Skeletal muscle tissue (tissue), 4 donors: ENCODE measurements around the gene USP34. TPM values are rescaled to one million over a fixed set of nuclear protein-coding genes. Genes with fewer than 3 reads are reported as not detected.
"Not testable (repeated sequence)": the region's sequence is repeated elsewhere in the genome, so short reads cannot be mapped to it uniquely, and the experiment has no call there.

Experiments
- H3K27ac ChIP-seq: one replicate; pipeline ENCODE4 v1.7.0; 2013; ENCODE audit warnings: mild to moderate bottlenecking, low read depth, low read length, inconsistent platforms
- H3K27me3 ChIP-seq, 3 donors: one replicate each; pipeline ENCODE4 v1.7.0; 2013; ENCODE audit warnings: low read length in 3 of 3; ENCODE audit not compliant: control insufficient read depth in 3 of 3, insufficient read depth in 3 of 3
- H3K36me3 ChIP-seq, 3 donors: one replicate each; pipeline ENCODE4 v1.7.0; 2013; ENCODE audit warnings: low read length in 3 of 3; ENCODE audit not compliant: control insufficient read depth in 3 of 3, insufficient read depth in 3 of 3
- H3K4me1 ChIP-seq, 3 donors: one replicate each; pipeline ENCODE4 v1.7.0; 2013; ENCODE audit warnings: low read length in 3 of 3, mild to moderate bottlenecking in 3 of 3; ENCODE audit not compliant: control insufficient read depth in 3 of 3, insufficient read depth in 3 of 3
- H3K4me3 ChIP-seq, 3 donors: one replicate each; pipeline ENCODE4 v1.7.0; 2013; ENCODE audit warnings: low read length in 3 of 3
- H3K9ac ChIP-seq, 3 donors: one replicate each; pipeline ENCODE4 v1.7.0; 2013; ENCODE audit warnings: low read length in 3 of 3, mild to moderate bottlenecking in 3 of 3, moderate library complexity in 2 of 3, low read depth in 1 of 3
- H3K9me3 ChIP-seq, 3 donors: one replicate each; pipeline ENCODE4 v1.7.0; 2013; ENCODE audit warnings: low read length in 3 of 3; ENCODE audit not compliant: control insufficient read depth in 3 of 3
- total RNA-seq: library from RNA; depleted of rRNA; stranded (reverse); fragments of >200 nt; gene quantifications from one replicate; pipeline ENCODE4 v1.2.3, GENCODE V29; 2014
- donor health status: Osteomylitis.

Gene USP34
- total RNA-seq, 1 donor from 2014 or later, result 108 TPM

DNA sequence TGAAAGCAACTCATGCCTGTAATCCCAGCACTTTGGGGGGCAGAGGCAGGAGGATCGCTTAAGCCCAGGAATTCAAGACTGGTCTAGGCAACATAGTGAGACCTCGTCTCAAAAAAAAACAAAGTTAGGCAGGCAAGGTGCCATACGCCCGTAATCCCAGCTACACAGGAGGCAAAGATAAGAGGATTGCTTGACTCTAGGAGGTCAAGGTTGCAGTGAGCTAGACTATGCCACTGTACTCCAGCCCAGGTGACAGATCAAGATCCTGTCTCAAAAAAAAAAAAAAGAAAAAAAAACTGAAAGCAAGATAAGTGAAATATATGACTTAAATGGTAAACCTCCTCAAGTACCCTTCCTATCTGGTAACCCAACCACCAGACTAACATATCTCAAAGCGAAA, 59.8 kb downstream of the USP34 start:
- Histone ChIP-seq H3K36me3 (no peaks in the 10 kb centered on the region), H3K9ac (no peak overlapping the region), H3K27ac (no peak overlapping the region), H3K4me3 (no peak overlapping the region), H3K27me3 (no peaks in the 10 kb centered on the region), H3K4me1 (peaks cover 0 to 10% (median 8%) of the 10 kb centered on the region in 3 donors), H3K9me3 (no peaks in the 10 kb centered on the region)

DNA sequence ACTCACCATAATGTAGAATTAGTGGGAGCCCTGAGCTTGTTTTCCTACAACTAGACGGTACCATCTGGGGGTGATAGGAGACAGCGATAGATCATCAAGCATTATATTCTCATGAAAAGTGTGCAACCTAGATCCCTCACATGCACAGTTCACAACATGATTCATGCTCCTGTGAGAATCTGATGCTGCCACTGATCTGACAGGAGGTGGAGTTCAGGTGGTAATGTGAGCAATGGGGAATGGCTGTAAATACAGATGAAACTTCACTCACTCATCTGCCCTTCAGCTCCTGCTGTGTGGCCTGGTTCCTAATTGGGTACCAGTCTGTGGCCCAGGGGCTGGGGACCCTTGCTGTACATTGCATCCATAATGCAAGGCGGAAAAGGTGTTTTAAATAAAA, 60.7 kb downstream of the USP34 start:
- Histone ChIP-seq H3K27ac (no peak overlapping the region), H3K36me3 (peaks cover 0 to 6% (median 3%) of the 10 kb centered on the region in 3 donors)

DNA sequence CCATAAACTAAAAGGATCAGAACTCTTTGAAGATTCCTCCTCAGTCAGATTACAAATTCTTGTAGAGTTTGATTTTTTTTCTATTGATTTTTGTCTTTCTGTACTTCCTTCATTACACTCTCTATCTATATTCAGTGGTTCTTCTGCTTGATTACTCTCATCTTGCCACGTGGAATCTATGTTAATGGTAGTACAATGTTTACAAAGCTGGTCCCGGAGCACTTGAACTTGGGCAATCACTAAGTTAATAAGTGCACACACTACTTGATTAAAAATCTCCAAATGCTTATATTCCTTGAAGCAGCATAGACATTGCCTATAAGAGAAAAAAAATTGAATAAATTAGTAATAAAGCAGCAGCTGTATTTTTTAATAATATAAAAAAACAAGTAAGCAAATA, 65.1 kb downstream of the USP34 start:
- H3K36me3 ChIP-seq, result peaks cover 4 to 6% (median 5%) of the 10 kb centered on the region in 3 donors
- no peak overlapping the region for H3K4me3 ChIP-seq
- H3K9ac ChIP-seq, result no peak overlapping the region
- peaks cover 0 to 3% (median 2%) of the 10 kb centered on the region in 3 donors for H3K4me1 ChIP-seq
- no peaks in the 10 kb centered on the region for H3K27me3 ChIP-seq
- H3K27ac ChIP-seq, result no peak overlapping the region
- no peaks in the 10 kb centered on the region for H3K9me3 ChIP-seq

More for the DNA sequence above, 60.7 kb downstream of the USP34 start:
- H3K4me1 ChIP-seq, result peaks cover 0 to 8% (median 6%) of the 10 kb centered on the region in 3 donors
- H3K4me3 ChIP-seq, result no peak overlapping the region
- H3K9ac ChIP-seq, result no peak overlapping the region
- H3K27me3 ChIP-seq, result no peaks in the 10 kb centered on the region
- H3K9me3 ChIP-seq, result no peaks in the 10 kb centered on the region

DNA sequence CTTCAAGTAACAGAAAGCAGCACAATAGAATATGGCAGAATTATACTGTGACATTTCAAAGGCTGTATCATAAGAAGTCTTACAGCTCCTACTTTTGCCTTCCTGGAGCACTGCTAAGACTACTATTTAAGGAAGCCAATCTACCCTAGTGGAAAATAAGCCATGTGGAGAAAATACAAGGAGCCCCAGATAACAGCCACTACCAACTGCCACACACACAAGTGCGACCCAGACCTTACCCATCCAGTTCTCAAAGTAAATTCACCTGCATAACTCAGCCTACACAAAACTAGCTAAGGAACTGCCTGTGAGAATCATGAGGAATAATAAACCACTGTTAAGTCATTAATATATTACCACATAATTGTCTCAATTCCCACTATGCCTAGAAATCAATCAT, 66.4 kb downstream of the USP34 start:
- Histone ChIP-seq H3K4me3 (no peak overlapping the region), H3K27ac (no peak overlapping the region), H3K9me3 (no peaks in the 10 kb centered on the region), H3K36me3 (peaks cover 4 to 6% (median 5%) of the 10 kb centered on the region in 3 donors), H3K4me1 (peaks cover 0 to 3% (median 0%) of the 10 kb centered on the region in 3 donors), H3K27me3 (no peaks in the 10 kb centered on the region), H3K9ac (no peak overlapping the region)

DNA sequence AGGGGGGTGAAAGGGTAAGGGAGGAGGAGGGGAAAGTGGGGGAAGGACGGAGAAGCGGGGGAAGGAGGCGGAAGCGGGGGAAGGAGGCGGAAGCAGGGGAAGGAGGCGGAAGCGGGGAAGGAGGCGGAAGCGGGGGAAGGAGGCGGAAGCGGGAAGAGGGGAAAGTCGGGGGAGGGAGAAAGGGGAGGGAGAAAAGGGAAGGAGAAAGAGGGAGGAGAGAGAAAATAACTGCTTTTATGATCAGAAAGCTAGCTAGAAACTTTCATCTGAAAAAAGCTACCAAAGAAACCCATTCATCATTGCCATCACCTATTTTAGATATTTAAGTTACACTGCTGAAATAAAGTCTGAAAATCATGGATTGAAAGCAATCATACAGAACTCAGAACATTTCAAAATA, 72.5 kb downstream of the USP34 start:
- peaks cover 0 to 11% (median 2%) of the 10 kb centered on the region in 3 donors for H3K36me3 ChIP-seq
- H3K27me3 ChIP-seq, result no peaks in the 10 kb centered on the region
- no peak overlapping the region for H3K27ac ChIP-seq
- no peaks in the 10 kb centered on the region for H3K4me1 ChIP-seq
- no peaks in the 10 kb centered on the region for H3K9me3 ChIP-seq
- H3K9ac ChIP-seq, result no peak overlapping the region
- no peak overlapping the region for H3K4me3 ChIP-seq

DNA sequence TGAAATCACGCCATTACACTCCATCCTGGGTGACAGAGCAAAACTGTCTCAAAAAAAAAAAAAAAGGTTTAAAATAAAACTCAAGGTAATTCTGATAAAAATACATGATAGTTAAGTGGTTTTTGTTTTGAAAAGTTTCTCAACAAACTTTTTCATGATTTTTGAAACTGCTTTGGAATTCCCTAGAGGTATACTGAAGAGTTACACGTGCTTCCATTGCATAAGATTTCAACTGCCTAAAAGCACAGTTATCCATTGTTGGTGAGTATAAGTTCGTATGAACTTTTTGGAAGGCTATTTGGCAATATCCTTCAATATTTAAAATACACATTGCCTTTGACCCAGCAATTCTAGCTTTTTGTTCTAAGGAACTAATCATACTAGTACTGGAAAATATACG, 74.9 kb downstream of the USP34 start:
- no peaks in the 10 kb centered on the region for H3K27me3 ChIP-seq
- H3K4me3 ChIP-seq, result no peak overlapping the region
- no peak overlapping the region for H3K27ac ChIP-seq
- no peaks in the 10 kb centered on the region for H3K4me1 ChIP-seq
- peaks cover 0 to 11% (median 2%) of the 10 kb centered on the region in 3 donors for H3K36me3 ChIP-seq
- no peaks in the 10 kb centered on the region for H3K9me3 ChIP-seq
- no peak overlapping the region for H3K9ac ChIP-seq

DNA sequence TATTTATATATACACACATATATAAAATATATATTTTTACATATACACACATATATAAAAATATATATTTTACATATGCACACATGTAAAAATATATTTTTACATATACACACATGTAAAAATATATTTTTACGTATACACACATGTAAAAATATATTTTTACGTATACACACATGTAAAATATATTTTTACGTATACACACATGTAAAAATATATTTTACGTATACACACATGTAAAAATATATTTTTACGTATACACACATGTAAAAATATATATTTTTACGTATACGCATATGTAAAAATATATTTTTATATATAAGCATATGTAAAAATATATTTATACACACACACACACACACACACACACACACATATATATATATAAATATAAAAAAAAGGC, 83.3 kb downstream of the USP34 start:
- not testable (repeated sequence) for H3K4me3 ChIP-seq, H3K4me1 ChIP-seq, H3K27me3 ChIP-seq, H3K9ac ChIP-seq, H3K27ac ChIP-seq, H3K9me3 ChIP-seq, H3K36me3 ChIP-seq

DNA sequence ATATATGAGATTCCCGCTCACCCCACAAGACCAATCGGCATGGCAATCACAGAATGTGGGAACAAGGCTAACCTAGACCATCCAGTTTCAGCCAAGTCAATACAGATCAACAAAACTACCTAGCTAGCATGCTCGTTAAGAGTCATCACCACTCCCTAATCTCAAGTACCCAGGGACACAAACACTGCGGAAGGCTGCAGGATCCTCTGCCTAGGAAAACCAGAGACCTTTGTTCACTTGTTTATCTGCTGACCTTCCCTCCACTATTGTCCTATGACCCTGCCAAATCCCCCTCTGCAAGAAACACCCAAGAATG, 90.0 kb downstream of the USP34 start:
- Histone ChIP-seq H3K27ac (peak overlapping the region; percentile 74), H3K36me3 (peaks cover 4 to 16% (median 10%) of the 10 kb centered on the region in 3 donors), H3K4me3 (peak overlapping the region in 2 of 3 donors; percentile 8 to 29)
- not testable (repeated sequence) for H3K27me3 ChIP-seq, H3K4me1 ChIP-seq, H3K9ac ChIP-seq, H3K9me3 ChIP-seq

DNA sequence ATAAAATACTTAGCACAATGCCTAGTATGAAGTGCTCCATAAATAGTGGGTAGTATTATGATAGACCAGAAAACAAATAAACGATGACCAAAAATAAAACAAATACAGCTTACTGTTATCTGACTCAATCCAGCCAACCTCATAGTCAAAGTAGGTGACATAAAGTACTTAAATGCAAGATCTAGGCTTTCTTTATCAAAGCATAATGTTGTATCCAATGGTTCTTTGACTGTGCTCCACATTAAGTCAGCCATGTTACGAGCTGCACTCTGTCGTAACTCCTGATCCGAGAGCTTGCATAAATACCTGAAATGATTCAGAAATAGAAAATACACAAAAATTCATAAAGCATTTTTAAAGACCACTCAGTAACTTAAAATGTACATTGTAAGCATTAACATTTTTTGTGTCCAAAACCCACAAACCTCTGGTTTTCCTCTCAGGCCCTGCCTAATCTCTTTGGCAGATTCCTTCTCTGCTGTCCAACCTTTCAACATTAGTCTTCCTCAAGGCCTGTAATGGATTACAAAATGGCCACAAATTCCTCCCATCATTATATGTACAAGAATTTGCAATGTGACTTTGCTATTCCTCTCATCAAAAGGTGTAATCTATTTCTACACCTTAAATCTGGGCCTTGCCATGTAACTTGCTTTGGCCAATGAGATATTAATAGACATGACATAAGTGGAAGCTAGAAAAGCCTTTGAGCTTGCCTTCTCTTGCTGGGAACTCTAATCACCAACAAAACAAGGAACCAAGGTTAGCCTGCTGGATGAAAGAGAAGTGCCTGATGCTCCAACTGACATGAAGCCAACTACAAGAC, 90.6 kb downstream of the USP34 start:
- Histone ChIP-seq H3K27ac (peak overlapping the region; percentile 74), H3K27me3 (no peaks in the 10 kb centered on the region), H3K36me3 (peaks cover 4 to 15% (median 10%) of the 10 kb centered on the region in 3 donors), H3K9me3 (no peaks in the 10 kb centered on the region), H3K9ac (no peak overlapping the region), H3K4me1 (peaks cover 2 to 8% (median 7%) of the 10 kb centered on the region in 3 donors), H3K4me3 (peak overlapping the region in 2 of 3 donors; percentile 8 to 29)

DNA sequence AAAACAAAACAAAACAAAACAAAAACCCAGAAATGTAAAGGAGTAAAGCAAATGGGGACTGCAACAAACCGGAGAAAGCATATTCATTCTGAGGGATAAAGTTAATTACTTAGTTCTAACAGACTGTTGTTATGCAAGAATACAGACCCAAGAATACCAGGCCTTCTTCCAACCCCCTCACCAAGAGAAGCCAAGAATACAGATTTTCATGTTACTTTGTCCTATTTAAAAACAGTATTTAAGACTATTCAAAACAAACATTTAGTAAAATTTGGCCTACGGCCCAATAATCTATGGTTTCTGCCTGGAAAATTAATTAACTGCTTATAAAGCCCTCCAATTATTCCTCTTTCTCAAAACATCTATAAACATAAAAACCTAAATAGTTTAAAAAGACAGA, 91.4 kb downstream of the USP34 start:
- H3K36me3 ChIP-seq, result peaks cover 4 to 19% (median 10%) of the 10 kb centered on the region in 3 donors

More for the DNA sequence above, 91.4 kb downstream of the USP34 start:
- H3K27me3 ChIP-seq, result no peaks in the 10 kb centered on the region
- H3K4me1 ChIP-seq, result peaks cover 2 to 8% (median 7%) of the 10 kb centered on the region in 3 donors
- no peak overlapping the region for H3K9ac ChIP-seq
- peak overlapping the region; percentile 74 for H3K27ac ChIP-seq
- no peak overlapping the region for H3K4me3 ChIP-seq
- no peaks in the 10 kb centered on the region for H3K9me3 ChIP-seq
